NCI-H2227 treated with DMSO at 0.1 percent for 48 hours (cell line): ENCODE measurements around the gene VPS35L.
"Not testable (repeated sequence)": the region's sequence is repeated elsewhere in the genome, so short reads cannot be mapped to it uniquely, and the experiment has no call there.

ENCODE experiments used
- DNase-seq: peaks from one replicate; lab custom pipeline; 2025; lab: John Stamatoyannopoulos, UW

VPS35L gene

GRCh38 chr16:19540241-19540970 is 15.1 kb upstream of the VPS35L start:
- DNase-seq, result no peak

DNA sequence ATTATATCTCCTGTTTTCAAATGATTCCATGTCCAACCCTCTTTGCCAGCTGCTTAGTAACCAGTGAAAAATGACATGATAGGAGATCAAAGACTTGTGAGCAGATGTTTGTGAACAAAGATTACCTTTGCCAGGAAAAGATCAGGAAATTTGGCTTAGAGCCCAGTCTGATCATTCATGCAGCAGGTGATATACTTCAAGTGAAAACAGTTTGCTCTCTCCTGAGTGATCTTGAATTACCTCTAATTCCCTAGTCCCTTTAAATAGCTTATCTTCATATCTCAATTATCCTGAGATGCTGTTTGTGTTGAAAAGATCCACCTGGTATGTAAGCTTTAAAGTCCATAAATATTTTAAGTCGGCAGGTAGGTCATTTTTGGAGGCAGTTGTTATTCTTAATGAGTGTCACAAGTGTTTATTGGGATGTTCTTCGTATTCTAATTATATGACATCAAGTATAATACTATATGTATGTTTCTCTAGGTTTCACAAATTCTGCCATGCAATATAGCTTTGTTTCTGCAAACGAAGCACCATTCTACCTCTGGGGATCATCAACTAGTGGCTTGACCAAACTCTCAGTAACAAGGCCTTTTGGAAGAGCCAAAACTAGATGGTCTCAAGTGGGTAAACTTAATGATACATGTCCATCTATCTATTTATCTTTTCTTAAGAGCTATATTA is 13.2 kb upstream of the VPS35L start:
- DNase-seq, result peak; percentile 48

DNA sequence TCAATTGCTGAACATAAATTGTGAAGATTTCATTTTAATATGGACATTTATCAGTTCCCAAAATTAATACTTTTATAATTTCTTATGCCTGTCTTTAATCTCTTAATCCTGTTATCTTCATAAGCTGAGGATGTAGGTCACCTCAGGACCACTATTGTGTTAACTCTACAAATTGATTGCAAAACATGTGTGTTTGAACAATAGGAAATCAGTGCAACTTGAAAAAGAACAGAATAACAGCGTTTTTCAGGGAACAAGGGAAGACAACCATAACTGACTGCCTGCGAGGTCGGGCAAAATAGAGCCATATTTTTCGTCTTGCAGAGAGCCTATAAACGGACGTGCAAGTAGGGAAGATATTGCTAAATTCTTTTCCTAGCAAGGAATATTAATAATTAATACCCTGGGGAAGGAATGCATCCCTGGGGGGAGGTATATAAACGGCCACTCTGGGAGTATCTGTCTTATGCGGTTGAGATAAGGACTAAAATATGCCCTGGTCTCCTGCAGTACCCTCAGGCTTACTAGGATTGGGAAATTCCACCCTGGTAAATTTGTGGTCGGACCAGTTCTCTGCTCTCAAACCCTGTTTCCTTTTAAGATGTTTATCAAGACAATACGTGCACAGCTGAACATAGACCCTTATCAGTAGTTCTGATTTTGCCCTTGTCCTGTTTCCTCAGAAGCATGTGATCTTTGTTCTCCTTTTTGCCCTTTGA is 12.1 kb upstream of the VPS35L start:
- not testable (repeated sequence) for DNase-seq

- no peak for DNase-seq
These were observed 7.4 kb upstream of the VPS35L start for GRCh38 chr16:19548144-19548543.

- DNase-seq, result no peak
These were observed 5.8 kb upstream of the VPS35L start for GRCh38 chr16:19549673-19550072.

DNA sequence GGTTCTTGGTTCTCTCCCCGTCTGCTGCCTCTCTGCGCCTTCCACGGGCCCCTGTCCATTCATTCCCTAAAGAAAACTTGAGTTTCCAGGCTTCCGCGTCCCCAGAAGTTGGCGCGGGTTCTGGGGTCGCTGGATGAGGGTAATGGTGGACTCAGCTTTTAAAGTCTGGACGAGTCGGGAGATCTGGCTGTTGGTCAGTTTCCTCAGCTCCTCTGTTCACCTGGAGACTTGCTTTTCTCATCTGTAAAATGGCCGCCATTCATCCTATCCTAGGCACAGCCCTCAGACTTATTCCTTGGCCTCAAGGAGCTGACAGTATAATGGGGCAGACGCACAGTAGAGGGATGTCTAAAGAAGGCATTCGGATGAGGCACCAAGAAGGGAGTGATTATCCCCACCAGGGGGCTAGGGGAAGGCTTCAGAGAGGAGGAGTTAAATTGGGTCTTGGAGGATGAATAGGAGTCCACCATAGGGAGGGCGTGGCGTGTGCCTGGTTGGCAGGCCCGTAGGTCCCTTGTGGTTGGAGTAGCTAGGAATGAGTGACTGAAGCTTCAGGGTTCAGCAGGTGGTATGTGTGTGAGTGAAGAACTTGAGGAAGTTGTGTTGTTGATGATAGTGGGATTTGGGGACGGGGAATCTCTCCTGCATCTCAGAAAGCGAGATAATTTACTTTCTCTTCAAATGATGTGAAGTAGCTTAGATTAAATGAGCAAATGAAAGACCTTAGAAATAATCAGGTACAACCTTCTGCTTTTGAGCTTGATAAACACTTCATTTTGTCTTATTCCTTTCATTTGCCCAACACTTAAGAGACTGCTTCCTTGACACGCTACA is 652 bp downstream of the VPS35L start:
- no peak for DNase-seq

DNA sequence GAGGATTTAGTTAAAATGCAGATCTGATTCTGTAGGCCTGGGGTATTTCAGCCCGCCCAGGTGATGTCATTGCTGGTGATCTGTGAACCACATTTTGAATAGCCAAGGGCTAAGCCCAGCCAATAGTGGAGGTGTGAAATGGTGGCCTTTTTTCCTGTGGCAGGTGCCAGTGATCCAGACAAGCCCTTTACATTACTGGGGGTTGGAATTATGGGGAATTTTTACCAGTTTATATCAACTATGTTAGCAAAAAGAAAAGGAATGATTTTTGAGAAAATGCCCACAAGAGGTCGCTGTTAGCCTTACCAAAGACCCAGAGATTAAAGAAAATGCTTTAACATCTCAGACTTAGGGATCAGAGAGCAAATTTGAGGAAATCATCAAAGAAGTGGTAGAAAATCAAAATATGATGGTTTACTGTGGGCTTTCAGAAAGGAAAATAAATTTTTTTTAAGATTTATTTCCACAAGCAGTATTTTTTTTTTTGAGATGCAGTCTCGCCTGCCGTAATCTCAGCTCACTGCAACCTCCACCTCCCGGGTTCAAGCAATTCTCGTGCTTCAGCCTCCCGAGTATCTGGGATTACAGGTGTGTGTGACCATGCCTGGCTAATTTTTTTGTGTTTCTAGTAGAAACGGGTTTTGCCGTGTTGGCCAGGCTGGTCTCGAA is 3.9 kb downstream of the VPS35L start:
- DNase-seq, result peak; percentile 57

- no peak for DNase-seq
These were observed 4.6 kb downstream of the VPS35L start for GRCh38 chr16:19560078-19560477.

DNA sequence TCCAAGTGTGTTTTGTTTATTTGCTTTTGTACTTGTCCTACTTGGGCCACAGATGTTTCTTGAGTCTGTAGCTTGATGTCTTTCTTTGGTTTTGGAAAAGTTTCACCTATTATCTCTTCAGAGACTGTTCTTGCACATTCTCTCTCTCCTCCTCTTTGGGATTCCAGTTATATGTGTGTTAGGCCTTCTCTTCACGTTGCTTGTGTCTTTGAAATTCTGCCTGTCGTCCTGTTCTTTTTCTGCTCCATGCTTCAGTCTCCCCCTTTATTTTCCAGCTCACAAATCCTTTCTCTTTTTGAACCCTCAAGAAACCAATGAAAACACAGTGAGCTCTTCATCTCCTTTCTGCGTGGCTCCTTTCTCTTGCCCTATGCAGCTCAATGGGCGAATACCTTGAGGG is 7.9 kb downstream of the VPS35L start:
- DNase-seq, result no peak

DNA sequence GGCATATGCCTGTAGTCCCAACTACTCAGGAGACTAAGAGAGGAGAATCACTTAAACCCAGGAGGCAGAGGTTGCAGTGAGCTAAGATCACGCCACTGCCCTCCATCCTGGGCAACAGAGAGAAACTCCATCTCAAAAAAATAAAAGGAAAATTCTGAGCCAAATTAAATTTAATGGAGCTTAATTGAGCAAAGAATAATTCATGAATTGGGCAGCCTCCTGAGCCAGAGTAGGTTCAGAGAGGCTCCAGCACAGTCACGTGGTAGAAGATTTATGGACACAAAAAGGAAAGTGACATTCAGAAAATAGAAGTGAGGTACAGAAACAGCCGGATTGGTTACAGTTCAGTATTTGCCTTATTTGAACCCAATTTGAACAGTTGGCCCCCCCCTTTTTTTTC is 10.9 kb downstream of the VPS35L start:
- DNase-seq, result no peak

DNA sequence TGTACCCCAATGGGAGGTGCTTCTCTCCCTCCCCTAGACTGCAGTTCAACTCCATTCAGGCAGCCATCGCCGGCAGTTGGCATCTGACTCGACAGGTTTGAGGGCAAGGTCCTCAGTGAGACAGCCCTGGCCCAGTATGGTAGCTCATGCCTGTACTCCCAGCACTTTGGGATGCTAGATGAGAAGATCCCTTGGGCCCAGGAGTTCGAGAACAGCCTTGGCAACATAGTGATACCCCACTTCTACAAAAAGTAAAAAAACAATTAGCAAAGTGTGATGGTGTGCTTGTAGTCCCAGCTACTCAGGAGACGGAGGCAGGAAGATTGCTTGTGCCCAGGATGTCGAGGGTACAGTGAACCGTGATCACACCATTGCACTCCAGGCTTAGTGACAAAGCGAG is 12.1 kb downstream of the VPS35L start:
- no peak for DNase-seq

DNA sequence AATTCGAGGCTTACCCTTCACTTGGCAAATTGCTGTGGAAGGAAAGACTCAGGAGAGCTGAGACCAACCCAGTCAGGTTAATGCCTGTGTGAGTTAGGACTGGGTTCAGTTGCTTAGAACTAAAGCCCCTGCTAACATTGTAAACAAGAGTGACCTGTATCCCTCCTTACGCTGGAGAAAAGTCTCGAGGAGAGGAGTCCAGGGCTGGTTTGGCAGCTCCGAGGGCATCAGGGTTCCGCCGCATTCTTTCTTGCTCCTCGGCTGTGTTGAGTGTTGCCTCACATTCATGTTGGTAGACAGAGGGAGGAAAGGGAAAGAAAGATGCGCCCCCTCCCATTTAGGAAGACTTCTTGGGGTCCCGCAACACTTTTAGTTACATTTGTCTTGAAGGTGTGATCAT is 18.5 kb downstream of the VPS35L start:
- no peak for DNase-seq

DNA sequence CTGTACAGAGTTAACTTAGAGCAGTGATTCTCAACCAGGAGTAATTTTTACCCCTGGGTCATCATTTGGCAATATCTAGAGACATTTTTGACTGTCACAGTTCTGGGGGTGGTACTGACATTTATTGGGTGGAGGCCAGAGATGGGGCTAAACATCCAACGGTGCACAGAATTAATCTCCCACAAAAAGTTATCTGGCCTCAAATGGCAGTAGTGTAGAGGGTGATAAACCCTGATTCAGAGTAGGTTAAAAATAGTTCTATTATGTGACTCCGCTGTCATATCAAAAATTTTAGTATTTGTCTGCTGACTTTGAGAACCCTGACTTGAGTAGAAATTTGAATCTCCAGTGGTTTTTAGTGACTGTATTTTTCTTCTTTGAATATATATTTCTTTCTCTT is 19.1 kb downstream of the VPS35L start:
- DNase-seq, result no peak

GRCh38 chr16:19578378-19578971 is 23.0 kb downstream of the VPS35L start:
- no peak for DNase-seq

- no peak for DNase-seq
These were observed 26.7 kb downstream of the VPS35L start for GRCh38 chr16:19582050-19582831.

DNA sequence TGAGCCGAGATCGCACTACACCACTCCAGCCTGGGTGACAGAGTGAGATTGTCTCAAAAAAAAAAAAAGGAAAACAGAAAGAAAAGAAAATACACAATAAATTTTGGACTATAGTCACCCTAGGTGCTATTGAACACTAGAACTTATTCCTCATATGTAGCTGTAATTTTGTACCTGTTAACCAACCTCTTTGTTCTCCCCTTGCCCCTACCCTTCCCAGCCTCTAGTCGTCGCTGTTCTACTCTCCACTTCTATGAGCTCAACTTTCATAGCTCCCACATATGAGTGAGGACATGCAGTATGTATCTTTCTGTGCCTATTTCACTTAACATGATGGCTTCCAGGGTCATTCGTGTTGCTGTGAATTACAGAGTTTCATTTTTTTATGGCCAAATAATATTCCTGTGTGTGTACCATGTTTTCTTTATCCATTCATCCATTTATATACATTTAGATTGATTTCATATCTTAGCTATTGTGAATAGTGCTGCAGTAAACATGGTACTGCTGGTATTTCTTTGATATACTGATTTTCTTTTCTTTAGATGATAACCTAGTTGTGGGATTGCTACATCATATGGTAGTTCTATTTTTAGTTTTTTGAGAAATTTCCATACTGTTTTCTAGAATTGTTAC is 28.3 kb downstream of the VPS35L start:
- peak; percentile 62 for DNase-seq

GRCh38 chr16:19588661-19589060 is 33.2 kb downstream of the VPS35L start:
- no peak for DNase-seq

DNA sequence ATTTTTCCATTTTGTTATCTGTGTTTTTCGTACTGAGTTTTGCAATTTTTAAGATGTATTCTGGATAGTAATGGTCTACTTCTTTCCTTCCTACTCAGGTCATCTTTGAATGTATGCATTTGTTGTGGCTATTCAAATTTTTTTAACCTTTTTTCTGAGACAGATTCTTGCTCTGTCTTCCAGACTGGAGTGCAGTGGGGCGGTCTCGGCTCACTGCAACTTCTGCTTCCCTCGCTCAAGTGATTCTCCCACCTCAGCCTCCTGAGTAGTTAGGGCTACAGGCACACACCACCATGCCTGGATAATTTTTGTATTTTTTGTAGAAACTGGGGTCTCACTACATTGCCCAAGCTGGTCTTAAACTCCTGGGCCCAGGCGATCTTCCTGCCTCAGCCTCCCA is 33.6 kb downstream of the VPS35L start:
- no peak for DNase-seq

- no peak for DNase-seq
These were observed 34.3 kb downstream of the VPS35L start for GRCh38 chr16:19589771-19590302.
